ENCODE data around the gene PTGES2. TPM values are rescaled to one million over a fixed set of nuclear protein-coding genes. Genes with fewer than 3 reads are reported as not detected.

Gene PTGES2
- total and polyA plus RNA-seq, 2 of the 13 experiments (the other 11 are each of a cell fraction or from before 2014, with no cell fraction given): 63.7 to 79.8 TPM

GRCh38 chr9:128102861-128103588 lies 24.5 kb downstream of the PTGES2 start (continued):
- TF ChIP-seq ZNF704 (CRISPR knock-in tag; IDR thresholded peaks at IDR 0.05; ENCODE audit: borderline replicate concordance) (no peak), ZNF547 (CRISPR knock-in tag; IDR thresholded peaks at IDR 0.05) (peak; percentile 93; the same call in 1 of the 2 replicates), HNRNPUL1 (IDR thresholded peaks at IDR 0.05; ENCODE audit: low read depth, low read length) (no peak), PREB (CRISPR knock-in tag; IDR thresholded peaks at IDR 0.05) (no peak), ZFP1 (CRISPR knock-in tag; IDR thresholded peaks at IDR 0.05) (0 out of 2 replicates have a peak, but pooled peaks have one; percentile 37), MYC (CRISPR knock-in tag; IDR thresholded peaks at IDR 0.05; ENCODE audit: borderline replicate concordance) (peak; percentile 96), ZNF761 (CRISPR knock-in tag; conservative IDR thresholded peaks at IDR 0.05) (peak; percentile 90; the same call in 1 of the 2 replicates), CCAR2 (optimal IDR thresholded peaks at IDR 0.05; ENCODE audit: low read depth, low read length) (no peak), SMAD1 (CRISPR knock-in tag; IDR thresholded peaks at IDR 0.05; ENCODE audit: borderline replicate concordance, low read depth) (peak; percentile 62; the same call in 1 of the 2 replicates), MXD3 (CRISPR knock-in tag; IDR thresholded peaks at IDR 0.05) (peak; percentile 83), MAFG (CRISPR knock-in tag; IDR thresholded peaks at IDR 0.05) (no peak), ZBTB7A (CRISPR knock-in tag; IDR thresholded peaks at IDR 0.05) (no peak), GLMP (CRISPR knock-in tag; IDR thresholded peaks at IDR 0.05; ENCODE audit: borderline replicate concordance) (no peak), IKZF1 (IDR thresholded peaks at IDR 0.05) (no peak), ISL2 (CRISPR knock-in tag; IDR thresholded peaks at IDR 0.05) (peak; percentile 63; the same call in 1 of the 2 replicates), HBP1 (CRISPR knock-in tag; IDR thresholded peaks at IDR 0.05; ENCODE audit: low read depth) (0 out of 2 replicates have a peak, but pooled peaks have one; percentile 47), YEATS2 (CRISPR knock-in tag; IDR thresholded peaks at IDR 0.05; ENCODE audit: borderline replicate concordance) (peak; percentile 89; the same call in 1 of the 2 replicates), NFIC (IDR thresholded peaks at IDR 0.05; ENCODE audit: low read length) (no peak), ZNF674 (CRISPR knock-in tag; IDR thresholded peaks at IDR 0.05; ENCODE audit: low read depth) (no peak), FOXP1 (IDR thresholded peaks at IDR 0.05) (no peak), FOXP1 (CRISPR knock-in tag; IDR thresholded peaks at IDR 0.05) (peak; percentile 70; the same call in 1 of the 2 replicates), ARID3A (IDR thresholded peaks at IDR 0.05; ENCODE audit: low read depth, low read length) (0 out of 2 replicates have a peak, but pooled peaks have one; percentile 41), GTF3A (CRISPR knock-in tag; conservative IDR thresholded peaks at IDR 0.05) (no peak), PCBP1 (IDR thresholded peaks at IDR 0.05; ENCODE audit: borderline replicate concordance, low read depth, low read length) (no peak)
